Activated CD4-positive, alpha-beta T cell treated with anti-CD3 and anti-CD28 coated beads, Interleukin-2, Interleukin-4, amounts not matched to agents 100 ng/mL and 50 ng/mL, durations not matched to agents 16 hours and 8 hours (primary cell): ENCODE results near the gene KRTAP16-1.

Experiments used
- DNase-seq: peaks from one replicate; pipeline ENCODE4 v3.0.0-alpha.2; 2020; ENCODE audit warnings: low spot score

The KRTAP16-1 gene

DNA sequence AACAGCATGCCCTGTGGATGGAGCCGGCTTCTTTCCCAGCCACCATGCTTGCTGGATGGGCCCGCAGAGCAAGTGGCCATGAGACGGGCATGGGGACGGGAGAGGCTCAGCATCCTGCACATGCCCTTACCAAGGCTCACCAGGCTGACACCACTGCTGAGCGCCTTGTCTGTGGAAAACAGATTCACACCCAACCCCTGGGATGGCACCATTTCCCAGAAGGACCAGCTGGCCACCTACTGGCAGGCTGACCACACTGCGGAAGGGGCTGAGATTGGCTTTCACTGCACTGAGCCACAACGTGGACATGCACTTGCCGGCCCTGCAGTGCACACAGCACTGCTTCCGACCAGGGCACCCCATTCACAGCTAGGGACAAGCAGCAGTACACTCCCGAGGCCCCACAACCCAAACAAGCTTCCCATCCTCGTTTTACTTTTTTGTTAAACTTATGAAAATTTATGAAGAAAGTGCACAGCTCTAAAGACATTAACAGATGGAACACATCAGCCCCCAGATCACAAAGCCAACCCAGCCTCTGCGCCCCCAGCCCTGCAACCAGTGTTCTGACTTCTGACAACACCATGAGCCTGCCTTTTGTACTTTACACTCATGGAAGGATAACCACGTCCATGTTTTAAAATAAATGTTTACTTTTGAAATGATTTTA, 20.3 kb upstream of the KRTAP16-1 start:
- peak; percentile 38 for DNase-seq

DNA sequence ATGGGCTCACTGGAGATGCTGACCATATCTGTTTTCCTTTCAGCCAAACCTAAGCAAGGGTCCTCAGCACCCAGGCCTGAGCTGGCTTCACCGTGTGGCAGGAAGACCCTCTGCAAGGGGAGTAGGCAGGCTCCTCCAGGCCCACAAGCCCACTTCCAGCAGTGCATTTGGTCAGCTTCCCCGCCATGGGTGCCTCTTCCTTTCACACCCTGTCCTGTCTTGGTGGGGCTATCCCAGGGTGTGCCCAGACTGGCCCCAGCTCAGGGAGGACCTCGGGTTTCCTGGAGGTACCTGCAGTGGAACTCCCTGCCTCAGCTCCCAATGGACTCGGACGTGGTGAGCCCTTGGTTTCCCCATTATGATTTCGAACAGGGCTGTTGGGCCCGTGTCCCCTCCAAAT, 19.1 kb upstream of the KRTAP16-1 start:
- DNase-seq = no peak

DNA sequence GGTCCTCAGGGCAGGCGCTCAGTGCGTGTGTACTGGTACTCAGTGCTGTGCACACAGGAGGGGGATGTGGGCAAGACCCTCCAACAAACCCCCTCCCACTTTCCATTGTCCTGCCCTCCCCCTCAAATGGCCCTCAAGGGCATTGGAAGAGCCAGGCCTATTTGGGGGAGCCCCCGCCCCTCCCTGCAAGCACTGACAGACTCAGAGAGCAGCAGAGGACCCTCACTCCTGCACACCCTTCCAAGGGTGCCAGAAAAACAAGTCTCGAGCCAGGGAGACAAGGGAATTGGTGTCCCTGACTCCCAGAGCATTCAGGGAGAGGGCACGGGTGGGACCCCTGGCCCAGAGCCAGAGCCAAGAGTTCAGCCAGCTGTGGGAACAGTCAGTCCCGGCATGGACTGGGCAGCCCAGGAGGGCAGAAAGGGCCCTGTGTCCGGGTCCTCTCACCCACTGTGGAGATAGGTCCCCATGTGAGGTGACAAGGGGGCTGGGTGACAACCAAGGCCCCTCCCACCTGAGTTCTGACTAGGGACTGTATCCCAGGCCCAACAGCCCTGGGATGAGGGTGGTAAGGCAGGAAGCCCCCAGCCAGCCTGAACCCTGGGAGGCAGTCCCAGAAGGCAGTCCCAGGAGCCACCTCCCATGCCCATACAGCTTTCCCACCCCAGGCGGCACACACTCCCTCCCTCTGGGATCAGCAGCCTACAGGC, 18.5 kb upstream of the KRTAP16-1 start:
- no peak for DNase-seq

DNA sequence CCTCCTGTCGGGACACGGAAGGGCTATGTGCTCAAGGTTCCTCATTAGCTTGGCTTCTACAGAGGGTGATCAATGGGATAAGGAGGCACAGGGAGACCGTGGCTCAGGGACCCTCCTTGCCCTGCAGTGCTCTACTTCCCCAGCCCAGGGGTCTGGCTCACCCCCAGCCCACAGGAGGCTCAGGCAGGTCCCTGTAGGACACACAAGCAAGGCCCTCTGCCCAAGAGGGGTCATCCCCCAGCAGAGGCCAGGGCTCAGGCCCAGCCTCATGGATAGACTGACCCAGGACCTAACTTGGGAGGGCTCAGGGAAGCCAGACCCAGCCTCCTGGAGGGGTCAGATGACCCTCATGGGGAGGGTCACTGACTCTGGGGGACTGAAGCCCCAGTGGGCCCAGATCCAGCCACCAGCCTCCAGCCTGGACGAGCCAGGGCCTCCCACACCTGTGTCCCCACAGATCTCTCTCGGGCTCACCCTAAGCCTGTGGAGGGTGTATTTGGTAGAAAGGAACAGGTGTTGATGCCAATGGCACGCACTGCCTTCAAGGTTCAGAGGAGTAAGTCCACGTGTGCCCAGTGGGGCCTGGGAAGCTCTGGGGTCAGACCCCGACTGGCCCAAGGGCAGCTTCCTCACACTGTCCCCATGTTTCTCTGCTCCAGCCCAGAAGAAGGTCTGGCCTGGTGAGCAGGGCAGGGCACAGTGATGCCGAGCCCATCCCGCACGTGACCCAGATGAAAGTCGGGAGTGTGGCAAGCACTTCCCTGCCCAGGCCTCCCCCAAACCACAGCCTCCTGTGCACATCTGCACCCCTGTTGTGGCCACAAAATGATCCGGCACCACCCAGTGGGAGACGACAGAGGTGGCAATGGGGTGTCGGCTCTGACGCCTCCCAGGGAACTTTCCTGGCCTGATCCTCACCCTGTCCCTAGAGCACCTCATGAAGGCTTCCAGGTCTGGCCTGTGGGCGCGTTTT, 17.4 kb upstream of the KRTAP16-1 start:
- no peak for DNase-seq

DNA sequence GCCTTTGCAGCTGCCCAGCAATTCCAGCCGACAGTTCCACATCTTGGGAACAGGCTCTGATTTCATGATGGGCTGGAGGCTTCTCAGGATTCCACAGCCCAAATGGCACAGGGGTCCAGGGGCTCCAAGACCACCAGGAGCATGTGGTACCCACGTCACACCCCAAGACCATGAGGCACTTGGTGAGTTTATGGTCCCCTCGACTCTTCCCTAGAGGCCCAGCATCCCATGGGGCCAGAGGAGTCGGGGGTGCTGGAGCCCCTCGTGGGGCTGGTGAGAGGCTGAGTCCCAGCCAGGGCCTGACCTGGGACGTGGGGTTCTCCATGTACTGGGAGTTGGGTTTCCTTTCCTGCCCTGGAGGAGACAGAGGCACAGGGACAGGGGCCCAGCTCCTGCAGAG, 16.5 kb upstream of the KRTAP16-1 start:
- no peak for DNase-seq

DNA sequence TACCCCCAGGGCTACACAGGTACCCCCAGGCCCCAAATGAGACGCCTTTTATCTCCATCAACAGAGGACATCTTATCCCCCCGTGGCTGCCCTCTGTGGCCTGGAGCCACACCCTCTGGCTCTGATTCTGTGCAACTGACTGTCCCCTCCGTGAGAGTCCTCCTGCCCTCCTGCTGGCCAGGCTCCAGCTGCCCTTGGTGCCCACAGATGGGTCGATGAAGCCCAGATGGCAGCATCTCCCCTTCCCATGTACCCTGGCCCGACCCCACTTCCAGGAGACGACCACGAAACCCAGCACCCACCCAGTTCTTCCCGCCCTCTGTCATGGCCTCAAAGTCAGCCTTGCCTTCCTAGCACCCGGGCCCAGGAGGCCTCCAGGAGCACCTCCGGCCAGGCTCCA, 16.0 kb upstream of the KRTAP16-1 start:
- no peak for DNase-seq

DNA sequence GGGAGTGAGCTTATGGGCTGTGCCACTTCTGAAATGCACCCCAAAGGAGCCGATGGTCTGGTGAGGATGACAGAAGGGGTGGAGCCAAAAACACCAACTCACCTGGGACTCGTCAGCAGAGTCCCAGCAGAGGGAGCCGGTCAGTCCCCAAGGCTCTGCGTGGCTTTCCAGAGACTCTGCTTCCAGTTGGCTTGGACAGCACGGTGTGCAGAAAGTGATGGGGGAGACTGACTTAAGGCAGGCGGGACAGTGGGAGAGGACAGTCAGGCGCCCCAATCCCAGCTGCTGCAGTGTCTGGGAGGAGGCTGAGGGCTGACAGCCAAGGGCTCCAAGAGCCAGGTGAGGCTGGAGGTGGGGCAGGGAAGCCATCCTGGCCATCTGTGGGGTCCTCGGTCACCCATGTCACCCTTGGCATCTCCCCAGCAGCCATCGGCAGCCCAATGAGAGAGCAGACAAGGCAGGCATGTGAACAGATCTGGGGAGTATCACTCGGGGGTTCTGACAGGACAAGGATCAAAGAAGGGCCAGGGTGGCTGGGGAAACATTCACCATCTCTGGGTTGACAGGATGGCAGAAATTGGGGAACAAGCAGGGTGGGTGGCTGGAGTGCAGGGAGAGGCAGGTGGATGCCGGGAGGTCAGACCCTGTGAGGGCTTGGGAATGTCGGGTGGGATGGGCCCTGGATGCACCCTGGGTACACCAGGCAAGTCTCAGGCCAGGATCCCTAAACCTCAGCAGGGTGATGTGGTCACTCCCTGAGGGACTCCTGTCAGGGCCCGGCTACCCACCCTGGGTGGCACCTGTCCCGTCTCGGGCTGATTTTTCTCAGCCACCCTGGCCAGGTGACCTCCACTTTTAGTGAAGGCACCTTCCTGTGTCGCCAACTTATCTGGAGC, 15.3 kb upstream of the KRTAP16-1 start:
- DNase-seq = no peak

DNA sequence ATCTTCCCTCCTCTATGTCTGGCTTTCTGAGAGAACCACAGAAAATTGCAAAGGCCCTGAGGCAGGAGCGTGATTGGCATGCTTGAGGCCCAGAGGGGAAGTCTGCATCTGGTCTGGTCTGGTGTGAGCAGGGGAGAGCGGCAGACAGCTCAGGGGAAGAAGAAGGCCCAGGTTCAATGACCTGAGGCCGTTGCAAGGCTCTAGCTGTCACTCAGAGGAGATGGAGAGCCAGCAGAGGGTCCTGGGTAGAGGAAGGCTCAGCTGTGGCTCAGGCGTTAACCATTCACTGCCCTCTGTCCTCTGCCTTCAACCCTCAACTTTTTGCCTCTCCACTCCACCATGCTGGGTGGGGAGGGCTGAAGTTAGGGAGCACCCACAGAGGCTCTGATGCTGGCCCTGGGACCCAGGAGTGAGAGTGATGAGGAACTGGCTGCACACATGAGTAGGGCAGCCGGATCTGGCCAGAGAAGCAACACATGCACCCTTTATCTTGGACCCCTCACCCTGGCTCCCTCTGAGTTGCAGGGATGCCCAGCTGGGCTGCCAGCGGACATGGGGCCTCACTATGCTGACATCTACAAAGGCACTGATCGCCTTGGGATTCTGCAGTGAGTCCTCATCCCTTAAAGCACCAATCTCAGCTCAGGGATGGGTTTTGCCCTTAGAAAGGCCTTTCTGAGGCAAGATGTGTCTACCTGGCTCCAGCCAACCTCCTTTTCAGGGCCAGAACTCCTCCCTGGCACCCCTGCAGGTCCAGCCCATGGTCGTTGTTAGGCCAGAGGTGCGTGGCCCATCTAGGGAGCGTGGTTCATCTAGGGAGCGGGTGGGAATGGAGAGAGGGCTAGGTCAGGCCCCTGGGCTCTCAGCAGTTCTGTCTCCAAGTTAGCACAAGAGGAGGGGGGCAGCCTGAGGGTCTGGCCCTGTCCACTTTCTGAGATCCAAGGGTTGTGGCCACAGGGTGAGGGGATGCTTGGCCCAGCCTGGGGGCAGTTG, 14.1 kb upstream of the KRTAP16-1 start:
- DNase-seq = no peak

DNA sequence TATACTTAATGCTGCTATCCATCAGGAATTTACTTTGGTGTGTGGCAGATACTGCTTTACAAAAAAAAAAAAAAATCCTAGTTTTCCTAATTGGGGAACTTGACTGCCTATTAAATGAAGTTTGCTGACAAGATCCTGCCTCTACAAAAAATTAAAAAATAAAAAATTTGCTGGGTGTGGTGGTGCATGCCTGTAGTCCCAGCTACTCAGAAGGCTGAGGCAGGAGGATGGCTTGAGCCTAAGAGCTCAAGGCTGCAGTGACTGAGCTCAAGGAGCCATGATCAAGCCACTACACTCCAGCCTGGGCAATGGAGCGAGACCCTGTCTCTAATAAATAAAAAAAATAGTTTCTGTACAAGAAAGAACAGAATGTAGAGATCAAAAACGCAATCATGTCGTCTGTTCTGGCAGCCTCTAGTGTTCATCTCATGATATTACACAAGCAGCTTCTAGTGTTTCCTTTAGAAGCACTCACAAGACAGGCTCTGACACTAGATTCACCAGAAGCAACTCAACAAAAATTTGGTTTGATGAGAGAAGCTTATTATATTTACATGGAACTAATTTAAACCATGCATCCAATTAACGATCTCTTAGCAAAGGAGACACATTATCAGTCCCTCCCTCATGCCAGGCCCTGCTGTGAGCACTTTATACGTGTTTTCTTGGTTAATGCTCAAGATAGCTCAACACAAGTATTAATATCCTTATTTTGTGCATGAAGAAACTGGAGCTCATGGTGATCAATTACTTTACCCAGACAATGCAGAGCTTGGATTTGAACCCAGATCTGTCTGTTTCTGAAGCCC, 13.2 kb upstream of the KRTAP16-1 start:
- DNase-seq = peak; percentile 40

DNA sequence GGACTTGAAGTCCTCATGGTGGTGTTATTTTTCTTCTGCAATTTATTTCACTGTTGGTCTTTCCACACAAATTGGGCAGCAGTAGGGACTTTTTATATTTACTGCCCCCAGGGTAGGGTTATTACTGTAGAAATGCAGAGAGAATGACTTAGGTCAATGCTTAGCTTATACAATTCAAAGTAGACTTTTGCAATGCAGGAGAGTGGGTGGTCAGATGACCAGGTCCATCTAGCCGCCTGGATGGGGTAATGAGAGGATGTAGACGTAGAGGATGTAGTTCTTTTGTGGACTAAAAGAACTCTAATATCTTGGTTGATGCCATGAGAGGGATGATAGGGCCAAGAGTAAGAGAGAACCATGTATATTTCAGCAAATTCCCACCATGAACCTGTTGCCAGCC, 9.1 kb upstream of the KRTAP16-1 start:
- DNase-seq = no peak

DNA sequence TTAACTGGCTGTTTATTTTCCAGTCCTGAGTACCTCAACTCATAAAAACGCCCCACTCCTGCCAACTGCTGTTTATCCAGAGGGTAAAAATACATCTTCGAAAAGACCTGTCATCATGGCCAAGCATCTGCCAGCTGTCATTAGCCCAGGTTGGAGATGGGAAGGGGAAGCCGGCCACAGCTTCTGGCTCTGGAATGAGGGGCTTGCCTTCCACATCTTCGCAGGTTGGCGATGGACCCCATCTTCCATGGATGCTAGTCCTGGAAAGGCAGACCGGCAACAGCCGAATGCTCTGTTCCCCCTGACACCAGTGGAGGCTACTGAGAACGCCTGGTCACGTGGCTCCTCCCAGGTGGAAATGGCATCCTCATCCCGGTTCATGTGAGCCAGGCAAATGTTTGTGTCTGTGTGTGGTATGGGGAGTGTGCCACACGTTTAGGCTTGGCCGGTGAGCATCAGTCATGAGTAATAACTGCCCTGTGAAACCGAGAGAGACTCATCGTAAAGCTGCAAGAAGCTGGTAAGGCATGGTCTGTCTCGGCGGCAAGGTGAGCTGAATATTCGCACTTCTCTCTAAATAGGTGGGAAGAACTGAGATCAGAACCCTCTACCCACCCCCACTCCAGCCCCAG, 6.8 kb upstream of the KRTAP16-1 start:
- no peak for DNase-seq

DNA sequence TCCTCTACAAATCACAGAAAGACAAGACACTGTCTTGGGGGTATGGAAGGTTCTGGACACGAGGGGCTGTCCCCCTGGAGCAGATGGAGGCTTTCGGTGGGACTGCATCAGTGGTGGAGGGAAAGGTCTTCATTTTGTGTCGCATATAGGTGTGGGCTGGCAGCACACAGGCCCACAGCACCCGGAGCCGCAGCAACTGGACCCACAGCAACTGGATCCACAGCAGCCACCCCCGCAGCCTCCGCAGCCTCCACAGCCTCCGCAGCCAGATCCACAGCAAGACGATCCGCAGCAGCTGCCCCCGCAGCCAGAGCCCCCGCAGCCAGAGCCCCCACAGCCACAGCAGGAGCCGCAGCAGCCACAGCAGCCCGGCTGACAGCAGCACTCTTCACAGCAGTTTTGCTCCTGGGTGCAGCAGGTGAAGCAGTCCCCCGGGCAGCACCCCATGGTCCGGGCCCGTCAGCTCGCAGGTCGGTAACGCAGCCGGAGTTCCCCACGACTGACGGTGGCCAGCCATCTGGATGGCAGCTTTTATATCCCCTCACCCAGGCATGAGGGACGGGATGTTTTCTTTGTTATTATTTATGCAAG, 6.2 kb upstream of the KRTAP16-1 start, which contains the start of gene KRTAP17-1:
KRTAP17-1 (minus strand) TSS at position 507 of the 591 bp plus-strand sequence; CDS start at position 447, 60 bp downstream.
- no peak for DNase-seq

DNA sequence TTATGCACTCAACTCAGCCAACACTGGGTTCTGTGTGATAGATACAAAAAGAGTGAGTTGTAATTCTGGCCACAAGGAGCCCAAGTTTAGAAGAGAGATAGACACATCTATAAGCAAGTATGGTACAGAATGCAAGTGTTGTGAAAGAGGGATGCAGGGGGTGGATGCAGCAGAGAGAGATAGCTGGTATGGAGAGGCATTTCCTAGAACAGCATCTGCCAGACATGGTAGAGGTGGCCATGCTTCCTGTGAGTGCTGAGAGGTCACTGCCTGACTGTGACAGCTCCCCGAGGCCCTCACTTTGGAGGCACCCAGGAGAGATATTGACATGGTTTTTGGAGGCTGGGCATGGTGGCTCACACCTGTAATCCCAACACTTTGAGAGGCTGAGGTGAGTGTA, 2.0 kb upstream of the KRTAP16-1 start:
- DNase-seq = no peak

DNA sequence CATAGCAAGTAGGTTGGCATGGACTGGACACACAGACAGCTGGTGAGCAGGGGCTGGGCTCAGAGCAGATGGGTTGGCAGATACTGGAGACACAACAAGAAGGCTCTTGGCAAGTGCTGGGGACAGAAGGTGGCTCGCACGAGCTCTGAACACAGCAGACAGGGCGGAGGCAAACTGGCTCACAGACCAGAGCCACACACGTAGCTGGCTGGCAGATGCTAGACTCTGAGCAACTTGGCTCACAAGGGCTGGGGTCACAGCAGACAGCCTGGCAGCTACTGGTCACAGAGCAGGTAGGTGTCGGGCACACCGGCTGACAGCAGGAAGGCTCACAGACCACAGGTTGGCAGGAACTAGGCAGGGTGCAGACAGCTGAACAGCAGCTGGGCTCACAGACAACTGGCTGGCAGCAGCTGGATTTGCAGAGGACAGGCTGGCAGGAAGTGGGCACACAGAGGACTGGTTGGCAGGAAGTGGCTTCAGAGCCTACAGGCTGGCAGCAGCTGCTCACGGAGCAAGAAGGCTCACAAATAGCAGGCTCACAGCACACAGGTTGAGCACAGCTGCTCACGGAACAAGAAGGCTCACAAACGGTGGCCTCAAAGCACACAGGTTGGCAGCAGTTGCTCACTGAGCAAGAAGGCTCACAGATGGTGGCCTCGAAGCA, 725 bp downstream of the KRTAP16-1 start:
- DNase-seq = peak; percentile 80

DNA sequence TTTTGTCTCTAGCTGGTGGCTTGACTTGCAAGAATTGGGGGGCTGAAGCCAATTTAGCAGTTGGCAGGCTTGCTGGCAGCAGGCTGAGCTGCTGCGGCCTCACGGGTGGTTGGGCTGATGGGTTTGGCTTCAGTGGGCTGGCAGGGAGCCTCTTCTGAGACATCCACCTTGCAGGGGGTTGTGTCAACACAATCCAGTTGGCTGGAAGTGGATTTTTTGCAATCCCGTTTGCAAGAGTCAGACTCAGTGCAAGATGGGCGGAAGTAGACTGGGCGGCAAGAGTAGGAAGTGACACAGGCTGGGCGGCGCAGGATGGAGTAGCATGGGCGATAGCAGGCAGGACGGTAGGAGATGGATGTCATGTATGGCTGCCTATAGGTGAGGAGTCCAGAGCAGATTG, 1.5 kb downstream of the KRTAP16-1 start:
- no peak for DNase-seq

DNA sequence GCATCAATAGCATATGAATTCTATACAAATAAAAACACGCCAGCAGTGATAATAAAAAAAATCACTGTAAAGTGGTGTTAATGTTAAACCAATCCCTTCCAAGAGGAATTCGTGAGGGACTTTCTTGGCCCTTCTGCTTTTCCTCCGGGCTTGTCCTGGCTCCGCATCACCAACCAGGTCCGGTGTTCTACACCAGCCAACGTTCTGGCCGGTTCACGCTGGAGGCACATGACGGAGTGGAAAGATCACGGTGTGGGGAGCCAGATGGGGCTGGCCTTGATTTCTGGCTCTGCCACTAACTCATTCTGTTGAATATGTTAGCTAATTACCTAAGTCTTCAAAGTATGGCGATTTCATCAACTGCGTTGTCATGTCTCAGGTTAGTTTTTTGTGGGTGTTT, 5.0 kb downstream of the KRTAP16-1 start:
- DNase-seq = no peak

DNA sequence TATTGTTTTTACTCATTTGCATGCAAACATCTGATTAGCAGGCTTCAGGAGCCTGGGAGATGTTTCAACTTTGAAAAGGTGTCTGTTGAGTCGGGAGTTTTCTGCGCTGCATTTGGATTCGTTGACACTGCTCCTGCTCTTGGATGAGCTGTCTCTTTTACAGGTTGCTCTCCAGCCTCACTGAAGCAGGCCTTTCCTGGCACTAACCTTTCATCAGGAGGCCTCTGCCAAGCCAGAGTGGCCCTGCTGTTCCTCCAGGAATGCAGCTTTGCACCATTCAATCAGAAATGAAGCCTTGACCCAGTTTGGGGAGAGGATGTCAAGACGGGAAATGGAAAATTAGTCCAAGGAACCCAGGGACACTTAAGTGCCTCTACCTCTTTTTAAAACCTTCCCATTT, 6.1 kb downstream of the KRTAP16-1 start:
- DNase-seq = no peak
